Heart left ventricle (tissue), 16 donors: ENCODE measurements around the gene ESRRG. TPM values are rescaled to one million over a fixed set of nuclear protein-coding genes. Genes with fewer than 3 reads are reported as not detected.

Source experiments
- ATAC-seq, 4 donors: fragments of 200-7000 bp; cut with Tn5 transposase; one replicate each; pipeline ENCODE4 v1.9.1; 2020 to 2022; ENCODE audit warnings: moderate library complexity in 4 of 4, mild to moderate bottlenecking in 3 of 4, moderate number of reproducible peaks in 1 of 4
- DNase-seq, 5 donors: peaks; one replicate each; pipeline ENCODE4 v3.0.0-alpha.2; 2020
- H3K27ac ChIP-seq, 12 donors: fragments of 200-600 bp; sonication (generic) in 4 of 12; one replicate each; pipeline versions ENCODE4 v1.5.0 to v1.8.0; 2016 to 2022; ENCODE audit warnings: mild to moderate bottlenecking in 2 of 12
- H3K27me3 ChIP-seq, 9 donors: fragments of 200-600 bp; sonication (generic) in 2 of 9; one replicate each; pipeline versions ENCODE4 v1.5.1 to v1.8.0; 2016 to 2022; ENCODE audit warnings: mild to moderate bottlenecking in 3 of 9
- H3K36me3 ChIP-seq, 9 donors: fragments of 200-600 bp; sonication (generic) in 2 of 9; one replicate each; pipeline versions ENCODE4 v1.5.0 to v1.8.0; 2018 to 2022; ENCODE audit warnings: mild to moderate bottlenecking in 2 of 9
- H3K4me1 ChIP-seq, 12 donors: fragments of 200-600 bp; sonication (generic) in 4 of 12; one replicate each; pipeline versions ENCODE4 v1.5.0 to v1.8.0; 2016 to 2022; ENCODE audit warnings: mild to moderate bottlenecking in 3 of 12
- H3K4me3 ChIP-seq, 12 donors: fragments of 200-600 bp; sonication (generic) in 4 of 12; one replicate each; pipeline versions ENCODE4 v1.5.0 to v1.8.0; 2017 to 2022; ENCODE audit warnings: mild to moderate bottlenecking in 9 of 12, moderate library complexity in 4 of 12
- H3K9me3 ChIP-seq, 12 donors: fragments of 200-600 bp; sonication (generic) in 4 of 12; one replicate each; pipeline versions ENCODE4 v1.5.0 to v1.8.0; 2016 to 2022; ENCODE audit warnings: mild to moderate bottlenecking in 1 of 12
- CTCF ChIP-seq, 12 donors: fragments of 200-600 bp; sonication (generic) in 4 of 12; IDR thresholded peaks; one replicate each; pipeline versions ENCODE4 v1.5.0 to v1.8.0; 2018 to 2022; ENCODE audit warnings: antibody characterized with exemption in 12 of 12, mild to moderate bottlenecking in 5 of 12
- POLR2A ChIP-seq, 2 donors: fragments of 450-650 bp; IDR thresholded peaks; one replicate each; pipeline ENCODE4 v1.6.1; 2017; ENCODE audit warnings: antibody characterized with exemption in 2 of 2, mild to moderate bottlenecking in 2 of 2, moderate library complexity in 2 of 2
- WGBS, 4 donors: extraction: QIAGEN DNeasy Blood & Tissue Kit in 2 of 4; methylation state at CpG; one replicate each; pipeline versions ENCODE4 v1.1.5 to v1.1.7; 2013 to 2018; 5-methylcytosine and 5-hydroxymethylcytosine counted together
- intact Hi-C, 10 donors: fragments of 100-400 bp; cut with DNase I; formaldehyde crosslinking; loops; one replicate each; pipeline versions ENCODE4 v1.11.1 to v1.14.2; 2022
- polyA plus RNA-seq, 2 donors: library from polyadenylated mRNA; stranded (reverse); fragments of 200-250 nt; gene quantifications; one replicate each; pipeline ENCODE4 v1.2.3, GENCODE V29; 2013
- total RNA-seq, 9 donors: library from RNA; depleted of rRNA in 2 of 9; stranded (reverse); fragments of >200 nt in 2 of 9; fragmentation: NEBNext Ultra II Directional in 3 of 9; extraction: Animal tissue kit (Norgen Biotek cat#: 25700) in 3 of 9; gene quantifications; one replicate each; pipeline versions ENCODE4 v1.1.0 to v1.2.4, GENCODE V29; 2016 to 2023
- donor health status: ischemic (EF 13 %, LVEDD 7.1; RV severe dilation, severe dysfunction).
- donor health status: healthy with polysubstance abuse.
- donor health status: DM: no; HTN: yes; CAD: no.
- donor health status: DM: no; HTN: no; CAD: no.
- donor health status: ischemic (EF 25% LVEDD 6.9; RV normal size, moderate dysfunction).
- donor health status: ischemic (EF 25% LVEDD 5.7; RV mildly dilated, moderate dysfunction).
- donor health status: healthy.
- donor health status: DM: yes; HTN: yes; CAD: no.
- donor health status: ischemic (EF 35%, LVEDD 5.7; RV mildly dilated, moderate dysfunction).
- donor health status: nonischemic (EF 11% LVEDD 7.7; RV severe dilation, severe dysfunction).
- donor health status: DM: yes; HTN: yes; CAD: no.
- donor health status: PGD.
- donor health status: ischemic (EF 29% LVEDD 5.4; RV normal size, mild dysfunction).
- donor health status: nonischemic (EF 23%, LVEDD 6.1; RV moderate dilation, normal function).

The ESRRG gene
- total and polyA plus RNA-seq, 11 donors: 5.4 to 45.2 (median 31.3) TPM

GRCh38 chr1:216739793-216740192 lies 16.6 kb upstream of the ESRRG start:
- ATAC-seq (no peak), DNase-seq (no peak)
- peaks cover 0 to 11% (median 0%) of the 10 kb centered on the region in 12 donors for H3K4me1 ChIP-seq
- TF ChIP-seq POLR2A (IDR thresholded peaks at IDR 0.05) (no peak), CTCF (IDR thresholded peaks at IDR 0.05) (no peak)
- no peak overlapping the region for H3K27ac ChIP-seq
- intact Hi-C loops: loop anchor here in 5 of 10 donors (5.0 to 10.0 kb wide), 3 partner anchors 395 to 427 kb away; no protein-coding TSS in a partner anchor
- no peaks in the 10 kb centered on the region for H3K9me3 ChIP-seq
- no peaks in the 10 kb centered on the region for H3K36me3 ChIP-seq
- no peaks in the 10 kb centered on the region for H3K27me3 ChIP-seq
- 39 to 54% (median 44%) methylated on average over 5 of the region's 5 CpGs for WGBS, 4 donors
- H3K4me3 ChIP-seq: no peak overlapping the region

- DNase-seq: no peak
- Histone ChIP-seq H3K9me3 (no peaks in the 10 kb centered on the region), H3K4me1 (no peaks in the 10 kb centered on the region), H3K36me3 (no peaks in the 10 kb centered on the region), H3K27me3 (no peaks in the 10 kb centered on the region), H3K4me3 (no peak overlapping the region), H3K27ac (no peak overlapping the region)
- TF ChIP-seq CTCF (IDR thresholded peaks at IDR 0.05) (no peak), POLR2A (IDR thresholded peaks at IDR 0.05) (no peak)
- 91 to 95% (median 92%) methylated on average over 4 of the region's 4 CpGs for WGBS, 4 donors
- intact Hi-C loops: no loop called here
- no peak for ATAC-seq
These were observed 8.9 kb upstream of the ESRRG start for GRCh38 chr1:216732121-216732520.

GRCh38 chr1:216731562-216731961 lies 8.3 kb upstream of the ESRRG start:
- DNase-seq (no peak), ATAC-seq (no peak)
- intact Hi-C loops: no loop called here
- Histone ChIP-seq H3K27me3 (no peaks in the 10 kb centered on the region), H3K9me3 (no peaks in the 10 kb centered on the region), H3K4me1 (no peaks in the 10 kb centered on the region), H3K27ac (no peak overlapping the region), H3K36me3 (no peaks in the 10 kb centered on the region), H3K4me3 (no peak overlapping the region)
- TF ChIP-seq CTCF (IDR thresholded peaks at IDR 0.05) (no peak), POLR2A (IDR thresholded peaks at IDR 0.05) (no peak)
- WGBS, 4 donors: 67 to 77% (median 74%) methylated on average over 6 of the region's 6 CpGs

- intact Hi-C loops: loop anchor here in 2 of 10 donors (10.0 kb wide), 2 partner anchors 122 to 412 kb away; no protein-coding TSS in a partner anchor
- Histone ChIP-seq H3K4me3 (no peak overlapping the region), H3K4me1 (peaks cover 0 to 12% (median 0%) of the 10 kb centered on the region in 12 donors), H3K9me3 (no peaks in the 10 kb centered on the region), H3K27me3 (peaks cover 0 to 35% (median 6%) of the 10 kb centered on the region in 9 donors), H3K36me3 (no peaks in the 10 kb centered on the region), H3K27ac (no peak overlapping the region)
- no peak for TF ChIP-seq POLR2A (IDR thresholded peaks at IDR 0.05)
- no peak for TF ChIP-seq CTCF (IDR thresholded peaks at IDR 0.05)
- ATAC-seq (no peak), DNase-seq (no peak)
These were observed 3.2 kb upstream of the ESRRG start for GRCh38 chr1:216726435-216726834.
